ENCODE measurements around the gene BBS12. TPM values are rescaled to one million over a fixed set of nuclear protein-coding genes. Genes with fewer than 3 reads are reported as not detected.

BBS12 gene
- total and polyA plus RNA-seq, 2 experiments from 2014 or later: 5.2 to 7.1 TPM

- Histone ChIP-seq H3K9me3 (ENCODE audit: low read depth) (no peaks in the 10 kb centered on the region), H3K4me3 (no peak overlapping the region), H3K79me2 (ENCODE audit: insufficient read depth) (no peaks in the 10 kb centered on the region), H3K36me3 (ENCODE audit: low read depth) (no peaks in the 10 kb centered on the region), H3F3A (ENCODE audit: insufficient read depth) (no peaks in the 10 kb centered on the region), H2AFZ (0 out of 2 replicates have a peak overlapping the region, but pooled peaks have one; percentile 21), H3K4me2 (ENCODE audit: unreplicated experiment) (no peak overlapping the region), H3K27ac (no peak overlapping the region), H3K27me3 (replicated peaks; ENCODE audit: insufficient read depth) (no peaks in the 10 kb centered on the region), H3K4me1 (ENCODE audit: insufficient read depth) (peaks cover 12% of the 10 kb centered on the region), H3K9me2 (ENCODE audit: insufficient read depth) (no peaks in the 10 kb centered on the region), H3K9ac (no peak overlapping the region), H4K20me1 (ENCODE audit: insufficient read depth) (no peaks in the 10 kb centered on the region)
- DNase-seq: peak; percentile 40
- 53 to 57% methylated on average over 8 of the region's 8 CpGs for WGBS, 2 experiments (ENCODE audit: low coverage in 1 of 2, low lambda C conversion rate in 2 of 2, missing lambda C conversion rate in 2 of 2)
- in situ Hi-C loops (cut with MboI): no loop called here
- TF ChIP-seq EZH2 (IDR thresholded peaks at IDR 0.05; ENCODE audit: insufficient read depth, poor library complexity, severe bottlenecking): no peak
- no peak for TF ChIP-seq EZH2phosphoT487 (IDR thresholded peaks at IDR 0.05; ENCODE audit: insufficient read depth, low read depth)
Measured at GRCh38 chr4:122700178-122700725, 32.3 kb upstream of the BBS12 start.

GRCh38 chr4:122701061-122701460 is 31.4 kb upstream of the BBS12 start:
- TF ChIP-seq EZH2 (IDR thresholded peaks at IDR 0.05; ENCODE audit: insufficient read depth, poor library complexity, severe bottlenecking) (no peak), EZH2phosphoT487 (IDR thresholded peaks at IDR 0.05; ENCODE audit: insufficient read depth, low read depth) (no peak)
- no peaks in the 10 kb centered on the region for H3K9me2 ChIP-seq (ENCODE audit: insufficient read depth)
- 66 to 72% methylated on average over 5 of the region's 5 CpGs for WGBS, 2 experiments (ENCODE audit: low coverage in 1 of 2, low lambda C conversion rate in 2 of 2, missing lambda C conversion rate in 2 of 2)
- peaks cover 12% of the 10 kb centered on the region for H3K4me1 ChIP-seq (ENCODE audit: insufficient read depth)
- H3K9ac ChIP-seq: no peak overlapping the region
- no peaks in the 10 kb centered on the region for H3K36me3 ChIP-seq (ENCODE audit: low read depth)
- H3K4me2 ChIP-seq (ENCODE audit: unreplicated experiment): no peak overlapping the region
- in situ Hi-C loops (cut with MboI): no loop called here
- no peaks in the 10 kb centered on the region for H3K27me3 ChIP-seq (replicated peaks; ENCODE audit: insufficient read depth)
- no peaks in the 10 kb centered on the region for H3F3A ChIP-seq (ENCODE audit: insufficient read depth)
- H4K20me1 ChIP-seq (ENCODE audit: insufficient read depth): no peaks in the 10 kb centered on the region
- H2AFZ ChIP-seq: no peak overlapping the region
- peak; percentile 12 for DNase-seq
- H3K9me3 ChIP-seq (ENCODE audit: low read depth): no peaks in the 10 kb centered on the region
- no peaks in the 10 kb centered on the region for H3K79me2 ChIP-seq (ENCODE audit: insufficient read depth)
- H3K27ac ChIP-seq: no peak overlapping the region
- H3K4me3 ChIP-seq: no peak overlapping the region

- no peaks in the 10 kb centered on the region for H3K79me2 ChIP-seq (ENCODE audit: insufficient read depth)
- no peak for DNase-seq
- no peak overlapping the region for H3K9ac ChIP-seq
- in situ Hi-C loops (cut with MboI): no loop called here
- no peak overlapping the region for H3K4me2 ChIP-seq (ENCODE audit: unreplicated experiment)
- H3K27me3 ChIP-seq (replicated peaks; ENCODE audit: insufficient read depth): no peaks in the 10 kb centered on the region
- H3K4me1 ChIP-seq (ENCODE audit: insufficient read depth): peaks cover 12% of the 10 kb centered on the region
- H3K9me2 ChIP-seq (ENCODE audit: insufficient read depth): no peaks in the 10 kb centered on the region
- no peaks in the 10 kb centered on the region for H4K20me1 ChIP-seq (ENCODE audit: insufficient read depth)
- no peak overlapping the region for H2AFZ ChIP-seq
- H3K36me3 ChIP-seq (ENCODE audit: low read depth): no peaks in the 10 kb centered on the region
- H3K4me3 ChIP-seq: no peak overlapping the region
- no peaks in the 10 kb centered on the region for H3K9me3 ChIP-seq (ENCODE audit: low read depth)
- 61 to 65% methylated on average over 1 of the region's 1 CpG for WGBS, 2 experiments (ENCODE audit: low coverage in 1 of 2, low lambda C conversion rate in 2 of 2, missing lambda C conversion rate in 2 of 2)
- TF ChIP-seq EZH2 (IDR thresholded peaks at IDR 0.05; ENCODE audit: insufficient read depth, poor library complexity, severe bottlenecking): no peak
- TF ChIP-seq EZH2phosphoT487 (IDR thresholded peaks at IDR 0.05; ENCODE audit: insufficient read depth, low read depth): no peak
- no peaks in the 10 kb centered on the region for H3F3A ChIP-seq (ENCODE audit: insufficient read depth)
- H3K27ac ChIP-seq: no peak overlapping the region
Measured at GRCh38 chr4:122701965-122702364, 30.5 kb upstream of the BBS12 start.

- TF ChIP-seq EZH2 (IDR thresholded peaks at IDR 0.05; ENCODE audit: insufficient read depth, poor library complexity, severe bottlenecking) (no peak), EZH2phosphoT487 (IDR thresholded peaks at IDR 0.05; ENCODE audit: insufficient read depth, low read depth) (no peak)
- Histone ChIP-seq H4K20me1 (ENCODE audit: insufficient read depth) (no peaks in the 10 kb centered on the region), H3K9ac (no peak overlapping the region), H3F3A (ENCODE audit: insufficient read depth) (no peaks in the 10 kb centered on the region), H3K79me2 (ENCODE audit: insufficient read depth) (no peaks in the 10 kb centered on the region), H3K9me3 (ENCODE audit: low read depth) (no peaks in the 10 kb centered on the region), H2AFZ (no peak overlapping the region), H3K27me3 (replicated peaks; ENCODE audit: insufficient read depth) (no peaks in the 10 kb centered on the region), H3K27ac (no peak overlapping the region), H3K4me3 (no peak overlapping the region), H3K4me2 (ENCODE audit: unreplicated experiment) (no peak overlapping the region), H3K4me1 (ENCODE audit: insufficient read depth) (peaks cover 12% of the 10 kb centered on the region), H3K9me2 (ENCODE audit: insufficient read depth) (no peaks in the 10 kb centered on the region), H3K36me3 (ENCODE audit: low read depth) (no peaks in the 10 kb centered on the region)
- in situ Hi-C loops (cut with MboI): no loop called here
- DNase-seq: no peak
- 58 to 64% methylated on average over 3 of the region's 3 CpGs for WGBS, 2 experiments (ENCODE audit: low coverage in 1 of 2, low lambda C conversion rate in 2 of 2, missing lambda C conversion rate in 2 of 2)
Measured at GRCh38 chr4:122702939-122703338, 29.6 kb upstream of the BBS12 start.

All from GM23248 (cell line).